Smooth muscle cell of bladder (primary cell): ENCODE measurements around the gene SEPTIN11. TPM values are rescaled to one million over a fixed set of nuclear protein-coding genes. Genes with fewer than 3 reads are reported as not detected.

Source experiments
- total RNA-seq: library from RNA; depleted of rRNA; stranded (reverse); fragments of >200 nt; gene quantifications from 2 replicates; pipeline ENCODE4 v1.2.3, GENCODE V29; 2014

Gene SEPTIN11
- total RNA-seq, result 182 and 279 TPM in 2 replicates

DNA sequence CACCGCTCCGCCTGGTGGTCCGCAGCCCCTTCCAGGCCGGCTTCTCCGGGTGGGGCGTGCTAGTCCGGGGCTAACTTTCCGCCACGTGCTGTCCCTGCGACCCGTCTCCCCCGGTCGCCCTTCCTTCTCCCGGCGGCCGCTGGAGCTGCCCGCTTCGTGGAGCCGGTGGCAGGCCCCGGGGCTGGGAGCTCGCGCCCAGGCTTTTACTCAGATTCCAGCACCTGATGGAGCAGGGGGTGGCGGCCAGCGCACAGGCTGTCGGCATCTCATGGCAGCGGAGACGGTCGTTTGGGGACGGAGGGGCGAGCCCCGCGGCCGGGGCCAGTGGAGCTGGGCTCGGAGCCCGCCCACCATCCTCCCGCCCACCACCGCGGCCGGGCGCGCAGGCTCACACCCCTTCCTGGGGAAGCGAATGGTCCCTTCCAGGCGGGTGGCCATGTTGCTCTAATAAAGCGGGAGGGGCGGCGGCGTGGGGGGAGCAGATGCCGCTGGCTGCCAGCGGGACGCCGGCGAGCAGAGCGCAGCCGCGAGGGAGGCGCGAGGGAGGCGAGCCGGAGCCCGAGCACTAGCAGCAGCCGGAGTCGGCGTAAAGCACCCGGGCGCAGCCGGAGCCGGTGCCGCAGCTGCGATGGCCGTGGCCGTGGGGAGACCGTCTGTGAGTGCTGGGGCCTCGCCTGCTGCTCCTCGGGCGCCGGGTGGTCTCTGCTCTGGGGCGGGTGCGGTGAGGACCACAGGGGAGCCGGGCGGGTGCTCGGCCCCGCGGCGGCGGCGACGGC, at the start of gene SEPTIN11:
TSS of gene SEPTIN11 (plus strand) at position 477 of the 776 bp plus-strand sequence. CDS start at position 629, 152 bp downstream.

Other genes with a start within 250 kb of the SEPTIN11 start
- not detected in 2 replicates for gene SOWAHB, start 51.6 kb upstream of the SEPTIN11 start, total RNA-seq
- gene CCNI, start 126.2 kb downstream of the SEPTIN11 start, total RNA-seq, result 112 and 141 TPM in 2 replicates
- 18.6 and 25.4 TPM in 2 replicates for gene CCNG2, start 207.5 kb downstream of the SEPTIN11 start, total RNA-seq